RWPE1 (cell line): ENCODE data around the gene KRTAP5-3.
"Not testable (repeated sequence)": the region's sequence is repeated elsewhere in the genome, so short reads cannot be mapped to it uniquely, and the experiment has no call there.

Experiments
- CTCF ChIA-PET: fragments of 350-600 bp; sonication (Branson Sonifier 250); formaldehyde crosslinking; extraction: SDS; loops from one replicate; lab custom pipeline; 2021; lab: Yijun Ruan, JAX
- POLR2A ChIA-PET: fragments of 400-600 bp; formaldehyde crosslinking; extraction: SDS; loops from one replicate; lab custom pipeline; 2020; ENCODE audit warnings: antibody characterized with exemption; ENCODE audit not compliant: low non-redundant PET; lab: Yijun Ruan, JAX
- DNase-seq: peaks from one replicate; pipeline ENCODE4 v3.0.0; 2012; ENCODE audit warnings: low spot score
- H3K27ac ChIP-seq: fragments of 450-650 bp; 2 replicates; pipeline ENCODE4 v1.5.1; 2017
- CTCF ChIP-seq: fragments of 450-650 bp; conservative IDR thresholded peaks from 2 replicates; pipeline ENCODE4 v1.5.1; 2017; ENCODE audit warnings: low read depth, mild to moderate bottlenecking

Gene KRTAP5-3

GRCh38 chr11:1625541-1625940, 17.3 kb upstream of the KRTAP5-3 start:
- H3K27ac ChIP-seq: no peak overlapping the region
- ChIA-PET CTCF (no interaction called here), POLR2A (no interaction called here)
- TF ChIP-seq CTCF: no peak
- DNase-seq: no peak

GRCh38 chr11:1624621-1625020, 16.4 kb upstream of the KRTAP5-3 start:
- POLR2A ChIA-PET: no interaction called here
- CTCF ChIA-PET: no interaction called here

DNA sequence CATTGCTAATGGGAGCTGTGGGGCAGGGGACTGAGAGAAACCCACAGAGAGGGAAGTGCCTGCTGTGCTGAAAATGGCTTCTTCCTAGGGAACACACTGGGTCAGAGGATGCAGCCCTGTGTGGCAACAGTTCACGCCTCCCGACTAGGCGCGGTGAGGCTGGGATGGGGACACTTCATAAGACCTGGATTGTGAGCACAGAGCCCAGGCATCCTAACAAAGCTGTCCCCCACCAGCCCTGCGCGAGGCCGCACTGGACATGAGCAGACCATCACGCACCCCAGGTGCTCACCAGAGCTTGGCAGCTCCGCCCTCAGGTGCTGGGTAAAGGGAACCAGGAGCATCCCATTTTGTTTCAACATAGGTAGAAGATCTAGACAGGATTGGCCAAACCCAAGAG, 15.5 kb upstream of the KRTAP5-3 start:
- no peak for DNase-seq
- no peak overlapping the region for H3K27ac ChIP-seq
- POLR2A ChIA-PET: no interaction called here
- TF ChIP-seq CTCF: no peak
- CTCF ChIA-PET: interaction anchor here (0.7 to 0.8 kb wide), 2 partner anchors 30 to 121 kb away, joined by 3 read pairs; no protein-coding TSS in a partner anchor

More at GRCh38 chr11:1624621-1625020, 16.4 kb upstream of the KRTAP5-3 start:
- TF ChIP-seq CTCF: no peak
- no peak for DNase-seq
- no peak overlapping the region for H3K27ac ChIP-seq

GRCh38 chr11:1622086-1622485, 13.8 kb upstream of the KRTAP5-3 start, which contains the start of gene KRTAP5-4:
TSS of gene KRTAP5-4 (minus strand) at chr11:1622138. CDS start at chr11:1622093, 45 bp downstream.
- TF ChIP-seq CTCF: no peak
- CTCF ChIA-PET: interaction anchor here (1.1 kb wide), 1 partner anchor 27 kb away, joined by 5 read pairs; no protein-coding TSS in a partner anchor
- no peak within 1 kb of the TSS for H3K27ac ChIP-seq
- POLR2A ChIA-PET: no interaction called here
- no peak for DNase-seq

DNA sequence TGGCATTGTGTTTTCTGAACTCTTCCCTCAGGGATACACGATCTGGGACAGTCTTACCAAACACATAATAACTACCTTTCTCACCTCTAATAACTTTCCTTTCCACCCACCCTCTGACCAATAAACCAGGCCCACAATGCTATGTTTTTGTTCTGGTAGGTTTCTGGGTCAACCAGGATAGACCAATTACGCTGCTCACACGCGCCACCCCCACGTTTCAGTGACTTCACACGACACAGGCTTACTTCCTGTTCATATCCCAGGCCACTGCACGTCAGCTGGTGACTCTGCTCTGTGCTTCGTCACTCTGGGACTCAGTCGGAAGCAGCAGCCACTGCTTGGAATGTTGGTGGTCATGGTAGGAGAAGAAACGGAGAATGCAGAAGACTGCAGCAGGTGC, 11.2 kb upstream of the KRTAP5-3 start:
- CTCF ChIA-PET: interaction anchor here (0.7 kb wide), 1 partner anchor 10 kb away, joined by 4 read pairs; the partner anchor contains the start of gene KRTAP5-5
- POLR2A ChIA-PET: no interaction called here
- DNase-seq: no peak

DNA sequence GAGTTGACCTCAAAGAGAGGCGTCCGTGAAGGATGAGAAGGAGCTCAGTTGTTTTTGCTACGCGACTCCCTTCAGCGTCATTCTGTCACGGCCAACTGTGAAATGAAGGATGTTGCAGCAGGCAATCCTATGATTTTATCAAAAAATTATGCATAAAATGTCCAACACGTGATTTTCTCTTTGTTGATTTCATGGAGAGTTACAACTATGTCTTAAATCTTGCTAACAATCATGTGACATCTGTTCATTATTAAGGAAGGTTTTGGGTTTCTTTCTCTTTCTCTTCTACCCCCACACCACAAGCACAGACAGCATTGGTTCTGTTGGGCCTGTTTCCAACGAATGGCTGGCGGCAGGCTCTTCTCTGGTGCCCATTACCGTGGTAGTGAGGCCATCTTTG, 10.0 kb upstream of the KRTAP5-3 start:
- CTCF ChIA-PET: no interaction called here
- POLR2A ChIA-PET: no interaction called here
- H3K27ac ChIP-seq: no peak overlapping the region
- no peak for TF ChIP-seq CTCF
- no peak for DNase-seq

More for the DNA sequence above, 11.2 kb upstream of the KRTAP5-3 start:
- no peak for TF ChIP-seq CTCF
- H3K27ac ChIP-seq: no peak overlapping the region

DNA sequence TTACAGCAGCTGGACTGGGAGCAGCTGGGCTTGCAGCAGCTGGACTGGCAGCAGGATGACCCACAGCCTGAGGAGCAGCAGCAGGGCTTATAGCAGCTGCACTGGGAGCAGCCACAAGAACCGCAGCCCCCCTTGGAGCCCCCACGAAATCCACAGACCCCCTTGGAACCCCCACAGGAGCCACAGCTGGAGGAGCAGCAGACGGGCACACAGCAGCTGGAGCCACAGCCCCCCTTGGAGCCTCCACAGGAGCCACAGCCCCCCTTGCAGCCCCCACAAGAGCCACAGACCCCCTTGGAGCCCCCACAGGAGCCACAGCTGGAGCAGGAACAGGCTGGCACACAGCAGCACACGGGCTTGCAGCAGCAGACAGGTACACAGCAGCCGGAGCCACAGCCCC, 362 bp downstream of the KRTAP5-3 start:
- H3K27ac ChIP-seq, POLR2A ChIA-PET, DNase-seq: not testable (repeated sequence)
- CTCF ChIA-PET: interaction anchor here (1.8 kb wide), 1 partner anchor 13 kb away, joined by 4 read pairs; no protein-coding TSS in a partner anchor

DNA sequence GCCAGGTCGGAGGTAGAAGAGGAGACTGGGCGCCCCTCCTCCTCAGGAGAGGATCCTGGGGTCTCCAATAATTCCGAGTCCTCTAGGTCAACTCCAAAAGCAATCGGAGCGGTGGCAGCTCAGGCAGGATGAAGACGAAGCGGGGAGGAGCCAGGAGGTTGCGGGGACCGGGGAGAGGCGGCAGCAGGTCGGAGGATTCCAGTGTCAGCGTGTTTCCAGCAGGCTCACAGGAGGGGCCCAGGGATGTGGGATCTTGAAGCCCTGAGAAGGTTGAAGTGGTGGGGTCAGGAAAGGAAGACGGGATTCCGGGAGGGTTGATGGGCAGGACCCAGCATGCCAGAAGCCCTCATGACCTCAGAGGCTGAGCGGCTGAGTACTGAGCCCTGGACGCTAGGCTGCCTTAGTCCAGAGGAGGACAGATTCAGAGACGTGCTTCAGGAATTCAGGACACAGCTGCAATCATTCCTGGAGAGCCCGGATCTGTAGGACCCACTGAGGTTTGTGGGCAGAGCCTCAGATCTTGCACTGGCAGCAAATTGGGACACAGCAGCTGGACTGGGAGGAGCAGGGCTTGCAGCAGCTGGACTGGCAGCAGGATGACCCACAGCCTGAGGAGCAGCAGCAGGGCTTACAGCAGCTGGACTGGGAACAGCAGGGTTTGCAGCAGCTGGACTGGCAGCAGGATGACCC, 962 bp downstream of the KRTAP5-3 start:
- H3K27ac ChIP-seq, DNase-seq, POLR2A ChIA-PET: not testable (repeated sequence)
- CTCF ChIA-PET: interaction anchor here (1.8 kb wide), 1 partner anchor 12 kb away, joined by 4 read pairs; no protein-coding TSS in a partner anchor

DNA sequence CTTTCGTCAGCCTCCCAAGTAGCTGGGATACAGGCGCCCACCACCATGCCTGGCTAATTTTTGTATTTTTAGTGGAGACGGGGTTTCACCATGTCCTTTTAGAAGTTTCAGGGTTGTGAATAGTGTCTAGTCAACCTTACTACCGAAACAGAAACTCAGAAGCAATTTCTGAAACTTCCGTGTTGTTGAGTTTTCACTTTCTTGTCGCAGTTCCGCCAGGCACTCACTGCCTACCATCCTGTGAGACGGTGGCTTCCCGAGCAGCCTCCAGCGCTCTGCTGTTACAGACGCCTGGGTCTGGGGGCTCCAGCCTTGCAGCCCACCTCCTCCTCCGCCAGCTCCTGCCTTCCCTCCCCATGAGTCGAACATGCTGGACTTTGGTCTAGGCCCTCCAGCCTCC, 2.3 kb downstream of the KRTAP5-3 start:
- CTCF ChIA-PET: interaction anchor here (0.6 kb wide), 1 partner anchor 59 kb away, joined by 3 read pairs; no protein-coding TSS in a partner anchor

More for the DNA sequence above, 2.3 kb downstream of the KRTAP5-3 start:
- DNase-seq, H3K27ac ChIP-seq, POLR2A ChIA-PET: not testable (repeated sequence)
